Fibroblast of pulmonary artery (primary cell): Measurements from ENCODE around the gene MED26.

ENCODE experiments used
- DNase-seq: peaks from one replicate; pipeline ENCODE4 v3.0.0-alpha.2; 2010; ENCODE audit warnings: low read depth
- H3K4me3 ChIP-seq: replicated peaks from 2 replicates; pipeline ENCODE4 v1.5.1; 2011; ENCODE audit warnings: low read depth, mild to moderate bottlenecking, control low read depth, low read length, moderate library complexity
- TF ChIP-seq, protein P1 (sequence below): IDR thresholded peaks from 2 replicates; pipeline ENCODE4 v1.5.1; 2011; ENCODE audit warnings: mild to moderate bottlenecking, control low read depth, low read length, inconsistent platforms; ENCODE audit errors: missing control alignments

Gene MED26

DNA sequence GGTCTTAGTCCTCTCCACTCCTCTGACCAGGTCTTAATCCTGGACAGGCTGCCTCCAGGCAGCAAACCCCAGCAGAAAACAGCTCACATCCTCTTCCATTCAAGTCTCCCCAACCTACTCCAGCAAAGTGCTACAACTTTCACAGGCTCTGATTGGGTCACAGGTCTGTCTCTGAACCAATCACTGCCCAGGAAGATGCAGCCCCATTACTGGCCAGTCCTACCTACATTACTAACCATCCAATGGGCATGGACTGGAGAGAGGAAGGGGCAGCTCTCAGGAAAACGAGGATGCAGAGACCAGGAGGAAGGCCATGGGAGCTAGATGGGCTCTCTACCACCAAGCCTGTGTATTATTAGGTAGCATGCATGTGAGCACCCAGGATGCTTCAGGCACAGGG, 12.2 kb downstream of the MED26 start:
- H3K4me3 ChIP-seq: no peak overlapping the region
- no peak for DNase-seq
- TF ChIP-seq, protein P1, sequence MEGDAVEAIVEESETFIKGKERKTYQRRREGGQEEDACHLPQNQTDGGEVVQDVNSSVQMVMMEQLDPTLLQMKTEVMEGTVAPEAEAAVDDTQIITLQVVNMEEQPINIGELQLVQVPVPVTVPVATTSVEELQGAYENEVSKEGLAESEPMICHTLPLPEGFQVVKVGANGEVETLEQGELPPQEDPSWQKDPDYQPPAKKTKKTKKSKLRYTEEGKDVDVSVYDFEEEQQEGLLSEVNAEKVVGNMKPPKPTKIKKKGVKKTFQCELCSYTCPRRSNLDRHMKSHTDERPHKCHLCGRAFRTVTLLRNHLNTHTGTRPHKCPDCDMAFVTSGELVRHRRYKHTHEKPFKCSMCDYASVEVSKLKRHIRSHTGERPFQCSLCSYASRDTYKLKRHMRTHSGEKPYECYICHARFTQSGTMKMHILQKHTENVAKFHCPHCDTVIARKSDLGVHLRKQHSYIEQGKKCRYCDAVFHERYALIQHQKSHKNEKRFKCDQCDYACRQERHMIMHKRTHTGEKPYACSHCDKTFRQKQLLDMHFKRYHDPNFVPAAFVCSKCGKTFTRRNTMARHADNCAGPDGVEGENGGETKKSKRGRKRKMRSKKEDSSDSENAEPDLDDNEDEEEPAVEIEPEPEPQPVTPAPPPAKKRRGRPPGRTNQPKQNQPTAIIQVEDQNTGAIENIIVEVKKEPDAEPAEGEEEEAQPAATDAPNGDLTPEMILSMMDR: no peak

DNA sequence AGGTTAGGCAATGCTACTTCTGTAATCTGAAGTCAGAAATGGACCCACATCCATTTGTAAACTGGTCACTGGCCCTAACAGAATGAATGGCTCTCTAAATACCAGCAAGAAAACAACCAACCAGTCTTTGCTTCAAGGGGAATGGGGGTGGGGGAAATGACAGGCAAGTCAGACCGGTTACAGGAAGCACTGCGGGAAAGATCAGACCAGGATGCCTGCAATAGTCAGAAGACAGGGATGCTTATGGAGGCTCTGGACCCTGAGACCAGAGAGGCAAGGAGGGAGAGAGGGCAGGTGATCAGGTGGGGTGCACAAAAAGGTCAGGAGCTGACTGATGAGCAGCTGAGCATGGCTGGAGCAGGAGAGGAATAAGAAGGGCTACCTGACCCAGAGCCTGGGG, 13.1 kb downstream of the MED26 start:
- no peak overlapping the region for H3K4me3 ChIP-seq
- TF ChIP-seq, protein P1: no peak
- no peak for DNase-seq

DNA sequence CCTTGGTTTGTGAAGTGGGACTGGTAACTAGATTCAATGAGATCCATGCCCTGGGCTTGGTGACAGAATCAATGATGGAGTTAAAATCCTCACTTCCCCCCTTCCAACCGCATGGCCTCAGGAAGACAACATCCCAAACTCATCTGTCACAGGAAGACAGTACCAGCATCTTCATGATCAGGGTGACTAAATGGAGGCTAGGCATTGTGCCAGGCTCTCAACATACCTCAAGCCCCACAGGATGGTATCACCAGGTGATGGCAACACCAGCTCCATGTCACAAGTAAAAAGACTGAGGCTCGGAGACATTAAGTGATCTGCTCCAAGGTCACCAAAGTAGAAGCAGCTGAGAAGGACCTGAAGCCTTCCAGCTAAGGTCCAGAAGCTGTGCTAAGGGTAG, 14.2 kb downstream of the MED26 start:
- DNase-seq: no peak
- TF ChIP-seq, protein P1: no peak
- no peak overlapping the region for H3K4me3 ChIP-seq

DNA sequence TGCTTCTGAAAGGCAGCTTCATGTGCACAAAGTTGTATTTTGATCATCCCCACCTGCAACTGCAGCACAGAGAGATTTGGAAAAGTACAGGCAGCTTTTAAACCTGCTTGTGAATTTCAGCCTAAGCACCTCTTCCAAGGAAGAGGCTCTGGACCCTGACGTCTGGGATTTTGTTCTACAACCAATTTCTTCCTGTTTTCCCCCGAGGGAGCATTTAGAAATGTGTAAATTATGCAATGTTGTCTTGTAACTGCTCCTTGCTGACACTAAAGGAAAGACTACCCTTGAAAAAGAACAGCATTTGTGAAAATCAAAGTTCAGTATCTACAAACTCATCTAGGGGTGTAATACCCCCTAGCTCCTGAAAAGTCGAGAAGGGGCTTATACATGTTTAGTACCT, 15.4 kb downstream of the MED26 start:
- H3K4me3 ChIP-seq: no peak overlapping the region
- peak; percentile 54 for DNase-seq
- TF ChIP-seq, protein P1: no peak

DNA sequence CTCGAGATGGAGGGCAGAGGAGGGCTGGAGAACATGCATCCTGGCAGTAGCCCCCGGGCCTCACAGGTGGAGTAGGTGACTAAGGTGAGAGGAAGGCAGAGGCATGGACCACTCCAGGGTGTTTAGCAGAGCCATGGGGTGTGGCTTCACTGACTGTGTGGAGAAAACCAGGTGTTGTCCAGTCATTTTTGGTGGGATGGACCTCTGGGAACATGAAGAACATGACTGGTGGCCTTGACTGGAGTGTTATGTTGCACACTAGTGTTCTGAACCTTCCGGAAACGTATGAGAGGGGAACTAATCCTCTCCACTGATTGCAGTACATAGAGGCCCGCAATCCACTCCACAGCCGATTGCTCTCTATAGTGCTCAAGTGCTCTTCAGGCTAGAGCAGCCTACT, 16.9 kb downstream of the MED26 start:
- TF ChIP-seq, protein P1: no peak
- no peak overlapping the region for H3K4me3 ChIP-seq
- no peak for DNase-seq

DNA sequence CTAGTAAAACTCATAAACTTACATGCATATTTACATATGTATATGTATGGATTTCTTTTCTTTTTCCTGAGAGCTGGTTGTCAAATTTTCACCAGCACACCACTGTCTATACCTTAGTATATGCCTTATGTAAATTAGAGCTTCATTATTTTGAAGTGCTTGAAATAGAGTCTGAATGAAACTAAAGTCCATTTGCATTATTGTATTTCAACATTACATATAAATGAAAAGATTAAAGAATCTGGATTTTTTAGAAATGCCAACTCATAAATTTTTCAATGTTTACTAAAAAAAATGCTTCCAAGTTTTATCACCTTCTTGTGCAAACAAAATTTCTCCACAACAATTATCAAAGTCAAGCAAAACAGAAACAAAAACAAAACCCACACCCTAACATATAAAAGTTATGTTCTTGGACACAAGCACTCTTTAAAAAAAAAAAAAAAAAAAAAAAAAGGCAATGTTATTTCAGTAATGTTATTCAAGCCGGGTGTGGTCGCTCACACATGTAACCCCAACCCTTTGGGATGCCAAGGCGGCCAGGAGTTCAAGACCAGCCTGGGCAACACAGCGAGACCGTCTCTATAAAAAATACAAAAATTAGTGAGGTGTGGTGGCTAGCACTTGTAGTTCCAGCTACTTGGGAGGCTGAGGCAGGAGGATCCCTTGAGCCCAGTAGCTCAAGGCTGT, 18.3 kb downstream of the MED26 start:
- TF ChIP-seq, protein P1: no peak
- no peak for DNase-seq
- H3K4me3 ChIP-seq: no peak overlapping the region

DNA sequence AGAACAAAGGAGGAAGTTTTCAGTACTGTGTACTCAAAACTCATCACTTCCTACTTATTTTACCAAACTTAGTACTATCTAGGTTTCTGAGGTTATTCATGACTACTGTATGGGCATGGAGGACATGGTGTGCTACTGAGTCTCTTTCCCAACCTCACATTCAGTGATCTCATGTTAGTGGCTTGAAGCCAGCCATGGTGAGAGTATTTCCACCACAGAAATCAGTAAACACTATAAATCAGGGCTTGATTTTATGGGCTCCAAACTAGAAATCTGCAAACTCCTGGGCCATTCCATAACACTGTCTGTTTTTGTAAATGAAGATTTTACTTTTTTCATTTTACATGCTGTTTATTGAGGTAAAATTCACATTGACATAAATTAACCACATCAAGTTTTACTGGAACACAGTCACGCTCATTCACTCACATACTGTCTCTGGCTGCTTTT, 19.7 kb downstream of the MED26 start:
- H3K4me3 ChIP-seq: no peak overlapping the region
- TF ChIP-seq, protein P1: no peak
- DNase-seq: peak; percentile 90
